ENCODE measurements around the gene HEG1. TPM values are rescaled to one million over a fixed set of nuclear protein-coding genes. Genes with fewer than 3 reads are reported as not detected.

Gene HEG1
- total and polyA plus RNA-seq, 2 of the 8 experiments (the other 6 are each of a cell fraction or from before 2014, with no cell fraction given) = 5.3 to 9.7 TPM

GRCh38 chr3:125005676-125006075 lies 50.1 kb downstream of the HEG1 start:
- Histone ChIP-seq H3K4me3 (ENCODE audit: extremely low read depth in 1 of 4, insufficient read depth in 2 of 4, low read depth in 3 of 4, low read length in 4 of 4) (no peak overlapping the region), H3K79me1 (ENCODE audit: low read depth, low read length) (no peaks in the 10 kb centered on the region), H2AK5ac (ENCODE audit: low read depth, low read length) (no peak overlapping the region), H3K36me3 (ENCODE audit: control insufficient read depth in 2 of 4, insufficient read depth in 4 of 4, low read length in 3 of 4) (peaks cover 0 to 32% (median 2%) of the 10 kb centered on the region in 4 experiments; a peak in 5 of 8 replicates), H3K9me3 (ENCODE audit: insufficient read depth in 2 of 2, low read depth in 1 of 2, low read length in 1 of 2) (no peaks in the 10 kb centered on the region), H4K5ac (ENCODE audit: insufficient read length, low read depth, low read length) (no peak overlapping the region), H4K20me1 (replicated peaks in 1 of 2; ENCODE audit: control insufficient read depth in 1 of 2, insufficient read depth in 2 of 2, low read length in 2 of 2) (no peaks in the 10 kb centered on the region), H3K4me2 (ENCODE audit: insufficient read depth in 1 of 2, low read depth in 2 of 2, low read length in 2 of 2) (no peak overlapping the region), H4K91ac (replicated peaks; ENCODE audit: insufficient read length, low read length) (no peak overlapping the region), H4K8ac (ENCODE audit: extremely low read depth, insufficient read depth, low read length) (no peak overlapping the region), H2BK120ac (replicated peaks; ENCODE audit: low read depth, low read length) (no peak overlapping the region), H2BK5ac (ENCODE audit: low read depth, low read length) (no peak overlapping the region), H3K56ac (replicated peaks; ENCODE audit: insufficient read length, low read depth, low read length) (no peak overlapping the region), H3K23ac (ENCODE audit: insufficient read length) (no peak overlapping the region), H3K79me2 (ENCODE audit: control insufficient read depth in 1 of 2, insufficient read depth in 2 of 2, low read length in 2 of 2) (no peaks in the 10 kb centered on the region), H2AFZ (ENCODE audit: low read length) (no peak overlapping the region), H3K9ac (replicated peaks in 1 of 4; ENCODE audit: extremely low read depth in 1 of 4, low read depth in 3 of 4, low read length in 3 of 4) (no peak overlapping the region), H2BK15ac (ENCODE audit: low read length) (no peak overlapping the region), H3K27me3 (replicated peaks in 1 of 4; ENCODE audit: control insufficient read depth in 3 of 4, extremely low read depth in 1 of 4, insufficient read depth in 3 of 4, low read length in 3 of 4) (no peaks in the 10 kb centered on the region), H3K18ac (ENCODE audit: extremely low read depth, low read length) (no peak overlapping the region), H2BK20ac (ENCODE audit: low read length) (no peak overlapping the region), H3K14ac (ENCODE audit: insufficient read length) (no peak overlapping the region), H3K27ac (ENCODE audit: low read depth, low read length) (no peak overlapping the region), H3K4ac (replicated peaks; ENCODE audit: insufficient read length, low read depth, low read length) (no peak overlapping the region), H3K23me2 (ENCODE audit: low read depth, low read length) (no peaks in the 10 kb centered on the region), H2BK12ac (ENCODE audit: low read depth, low read length) (no peak overlapping the region), H3K4me1 (replicated peaks in 1 of 4; ENCODE audit: control insufficient read depth in 3 of 4, insufficient read depth in 4 of 4, low read length in 3 of 4) (peaks cover 0 to 4% (median under 1%) of the 10 kb centered on the region in 4 experiments; a peak in 5 of 7 replicates)
- FAIRE-seq (no peak), DNase-seq (ENCODE audit: low read depth in 1 of 2, low spot score in 2 of 2) (no peak)
- CTCF ChIA-PET (ENCODE audit: partially characterized antibody) = interaction anchor here (0.8 to 1.6 kb wide), 7 partner anchors 10 to 212 kb away, joined by 3 to 5 read pairs (median 3); no protein-coding TSS in a partner anchor
- POLR2A ChIA-PET (ENCODE audit: partially characterized antibody) = no interaction called here
- WGBS, 2 experiments (ENCODE audit: extremely low coverage in 1 of 2, insufficient coverage in 1 of 2, insufficient read length in 1 of 2, insufficient replicate concordance in 2 of 2, low coverage in 1 of 2, low lambda C conversion rate in 2 of 2, missing lambda C conversion rate in 1 of 2) = 99% methylated on average over 5 of the region's 5 CpGs; no CpG with 5 or more reads in 1 of the 2 experiments
- no peak for TF ChIP-seq NANOG (IDR thresholded peaks at IDR 0.05; ENCODE audit: insufficient read depth, low read depth, low read length, poor library complexity, severe bottlenecking)
- TF ChIP-seq SRF (IDR thresholded peaks at IDR 0.05; ENCODE audit: low read depth, low read length) = no peak
- no peak for TF ChIP-seq TEAD4 (IDR thresholded peaks at IDR 0.05; ENCODE audit: low read depth, low read length)
- no peak for TF ChIP-seq KDM1A (IDR thresholded peaks at IDR 0.05; ENCODE audit: borderline replicate concordance, low read length)
- TF ChIP-seq CHD1 (IDR thresholded peaks at IDR 0.05; ENCODE audit: low read depth, low read length) = no peak
- TF ChIP-seq SP4 (IDR thresholded peaks at IDR 0.05; ENCODE audit: low read length) = no peak
- TF ChIP-seq CHD2 (IDR thresholded peaks at IDR 0.05; ENCODE audit: low read length) = no peak
- no peak for TF ChIP-seq NRF1 (IDR thresholded peaks at IDR 0.05; ENCODE audit: low read depth, low read length)
- no peak for TF ChIP-seq RXRA (IDR thresholded peaks at IDR 0.05; ENCODE audit: insufficient read depth, low read depth, low read length)
- TF ChIP-seq, protein P1, sequence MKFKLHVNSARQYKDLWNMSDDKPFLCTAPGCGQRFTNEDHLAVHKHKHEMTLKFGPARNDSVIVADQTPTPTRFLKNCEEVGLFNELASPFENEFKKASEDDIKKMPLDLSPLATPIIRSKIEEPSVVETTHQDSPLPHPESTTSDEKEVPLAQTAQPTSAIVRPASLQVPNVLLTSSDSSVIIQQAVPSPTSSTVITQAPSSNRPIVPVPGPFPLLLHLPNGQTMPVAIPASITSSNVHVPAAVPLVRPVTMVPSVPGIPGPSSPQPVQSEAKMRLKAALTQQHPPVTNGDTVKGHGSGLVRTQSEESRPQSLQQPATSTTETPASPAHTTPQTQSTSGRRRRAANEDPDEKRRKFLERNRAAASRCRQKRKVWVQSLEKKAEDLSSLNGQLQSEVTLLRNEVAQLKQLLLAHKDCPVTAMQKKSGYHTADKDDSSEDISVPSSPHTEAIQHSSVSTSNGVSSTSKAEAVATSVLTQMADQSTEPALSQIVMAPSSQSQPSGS (IDR thresholded peaks at IDR 0.05; ENCODE audit: low read length) = no peak
- TF ChIP-seq EZH2 (IDR thresholded peaks at IDR 0.05; ENCODE audit: low read depth, low read length, severe bottlenecking) = no peak
- TF ChIP-seq SIX5 (IDR thresholded peaks at IDR 0.05; ENCODE audit: low read depth, low read length) = no peak
- no peak for TF ChIP-seq EP300 (IDR thresholded peaks at IDR 0.05; ENCODE audit: borderline replicate concordance in 1 of 2, low read depth in 2 of 2, low read length in 2 of 2)

Measured in H1 (cell line).